ENCODE measurements around the gene CORO2B.

CORO2B gene

GRCh38 chr15:68681836-68682235 is 103.0 kb downstream of the CORO2B start:
- DNase-seq: no peak

GRCh38 chr15:68682330-68682729 is 103.5 kb downstream of the CORO2B start:
- no peak for DNase-seq

- no peak for DNase-seq
Measured at GRCh38 chr15:68683026-68683425, 104.2 kb downstream of the CORO2B start.

- DNase-seq: no peak
Measured at GRCh38 chr15:68683551-68683950, 104.8 kb downstream of the CORO2B start.

- DNase-seq: no peak
Measured at GRCh38 chr15:68684476-68684875, 105.7 kb downstream of the CORO2B start.

GRCh38 chr15:68687136-68687735 is 108.4 kb downstream of the CORO2B start:
- no peak for DNase-seq

- peak; percentile 50 for DNase-seq
Measured at GRCh38 chr15:68691705-68692104, 112.9 kb downstream of the CORO2B start.

GRCh38 chr15:68693071-68693470 is 114.3 kb downstream of the CORO2B start:
- peak; percentile 26 for DNase-seq

GRCh38 chr15:68694111-68694510 is 115.3 kb downstream of the CORO2B start:
- no peak for DNase-seq

- no peak for DNase-seq
Measured at GRCh38 chr15:68695061-68695595, 116.3 kb downstream of the CORO2B start.

- DNase-seq: no peak
Measured at GRCh38 chr15:68696414-68697363, 117.9 kb downstream of the CORO2B start.

- DNase-seq: no peak
Measured at GRCh38 chr15:68697711-68698690, 119.2 kb downstream of the CORO2B start.

- no peak for DNase-seq
Measured at GRCh38 chr15:68698708-68699107, 119.9 kb downstream of the CORO2B start.

GRCh38 chr15:68699124-68699880 is 120.5 kb downstream of the CORO2B start:
- no peak for DNase-seq

GRCh38 chr15:68699881-68700454 is 121.2 kb downstream of the CORO2B start:
- no peak for DNase-seq

GRCh38 chr15:68700455-68701123 is 121.8 kb downstream of the CORO2B start:
- DNase-seq: peak; percentile 85

GRCh38 chr15:68701886-68702285 is 123.1 kb downstream of the CORO2B start:
- DNase-seq: no peak

GRCh38 chr15:68704496-68705021 is 125.8 kb downstream of the CORO2B start:
- DNase-seq: no peak

- no peak for DNase-seq
Measured at GRCh38 chr15:68706256-68706655, 127.5 kb downstream of the CORO2B start.

GRCh38 chr15:68706931-68707330 is 128.1 kb downstream of the CORO2B start:
- no peak for DNase-seq

- DNase-seq: no peak
Measured at GRCh38 chr15:68707386-68707785, 128.6 kb downstream of the CORO2B start.
